PC-3 (cell line): Measurements from ENCODE around the gene MAN2A2. TPM values are rescaled to one million over a fixed set of nuclear protein-coding genes. Genes with fewer than 3 reads are reported as not detected.
A peak's percentile ranks its signal among the peaks of the same experiment; 100 is the strongest.

Source experiments
- ATAC-seq: fragments of 200-7000 bp; cut with Tn5 transposase; 2 replicates; pipeline ENCODE4 v1.9.1; 2020; ENCODE audit warnings: mild to moderate bottlenecking, moderate library complexity
- BruUV-seq: library from RNA; stranded (reverse); fragments of 400-500 nt; replicated peaks from 2 replicates; lab custom pipeline; 2021; lab: Mats Ljungman, UMichigan
- CTCF ChIA-PET: fragments of 300-600 bp; sonication (Branson Sonifier 250); formaldehyde crosslinking; loops from one replicate; lab custom pipeline; 2022; ENCODE audit warnings: antibody characterized with exemption; lab: Charles Lee
- POLR2A ChIA-PET: fragments of 300-600 bp; sonication (Branson Sonifier 250); formaldehyde crosslinking; loops from one replicate; lab custom pipeline; 2022; ENCODE audit warnings: antibody characterized with exemption; ENCODE audit not compliant: unreplicated experiment; lab: Charles Lee
- DNase-seq: peaks from one replicate; pipeline ENCODE4 v3.0.0-alpha.2; 2015
- H2AFZ ChIP-seq: fragments of 300-600 bp; sonication (generic); 2 replicates; pipeline ENCODE4 v1.6.0; 2016; ENCODE audit warnings: antibody characterized with exemption, low read length
- H3F3A ChIP-seq: fragments of 300-600 bp; sonication (generic); one replicate; pipeline ENCODE4 v1.6.0; 2017; ENCODE audit warnings: antibody characterized with exemption, low read length, control low read depth, mild to moderate bottlenecking; ENCODE audit not compliant: unreplicated experiment
- H3K27ac ChIP-seq: fragments of 300-600 bp; sonication (generic); 2 replicates; pipeline ENCODE4 v1.5.1; 2016; ENCODE audit warnings: mild to moderate bottlenecking, low read length
- H3K27me3 ChIP-seq: fragments of 300-600 bp; sonication (generic); 2 replicates; pipeline ENCODE4 v1.6.1; 2016; ENCODE audit warnings: low read length, mixed read lengths
- H3K36me3 ChIP-seq: fragments of 300-600 bp; sonication (generic); 2 replicates; pipeline ENCODE4 v1.6.1; 2016; ENCODE audit warnings: low read depth, mixed run types, low read length, mixed read lengths
- H3K4me1 ChIP-seq: fragments of 300-600 bp; sonication (generic); 2 replicates; pipeline ENCODE4 v1.5.1; 2016; ENCODE audit warnings: low read length; ENCODE audit not compliant: insufficient read depth
- H3K4me2 ChIP-seq: fragments of 300-600 bp; sonication (generic); 2 replicates; pipeline ENCODE4 v1.6.0; 2016; ENCODE audit warnings: low read length
- H3K4me3 ChIP-seq: fragments of 300-600 bp; sonication (generic); 2 replicates; pipeline ENCODE4 v1.5.1; 2016; ENCODE audit warnings: mild to moderate bottlenecking, low read length, mixed read lengths
- H3K79me2 ChIP-seq: fragments of 300-600 bp; sonication (generic); 2 replicates; pipeline ENCODE4 v1.6.1; 2017; ENCODE audit warnings: low read length, mixed read lengths
- H3K9ac ChIP-seq: fragments of 300-600 bp; sonication (generic); 2 replicates; pipeline ENCODE4 v1.6.0; 2016; ENCODE audit warnings: mild to moderate bottlenecking, low read length
- H3K9me2 ChIP-seq: fragments of 300-600 bp; sonication (generic); replicated peaks from 2 replicates; pipeline ENCODE4 v1.6.1; 2016; ENCODE audit warnings: mixed run types, low read length, mixed read lengths
- H3K9me3 ChIP-seq: fragments of 300-600 bp; sonication (generic); 2 replicates; pipeline ENCODE4 v1.6.1; 2016; ENCODE audit warnings: low read length, mixed read lengths
- H4K20me1 ChIP-seq: fragments of 300-600 bp; sonication (generic); 2 replicates; pipeline ENCODE4 v1.6.1; 2016; ENCODE audit warnings: low read length, mixed read lengths
- EZH2 ChIP-seq: fragments of 300-600 bp; sonication (generic); IDR thresholded peaks from one replicate; pipeline ENCODE4 v1.6.1; 2017; ENCODE audit warnings: antibody characterized with exemption, mild to moderate bottlenecking, low read length; ENCODE audit not compliant: unreplicated experiment
- EZH2phosphoT487 ChIP-seq: fragments of 300-600 bp; sonication (generic); IDR thresholded peaks from 2 replicates; pipeline ENCODE4 v1.6.1; 2018; ENCODE audit warnings: mild to moderate bottlenecking, antibody characterized with exemption, low read length, borderline replicate concordance
- intact Hi-C: fragments of 100-400 bp; cut with micrococcal nuclease; formaldehyde crosslinking; loops from 2 replicates; pipeline ENCODE4 v1.9.0; 2023
- total RNA-seq: library from RNA; depleted of rRNA; stranded (reverse); fragments of >200 nt; gene quantifications from 2 replicates; pipeline ENCODE4 v1.2.3, GENCODE V29; 2014
- TF ChIP-seq, protein P1 (sequence below): fragments of 300-600 bp; sonication (generic); conservative IDR thresholded peaks from 2 replicates; pipeline ENCODE4 v1.5.1; 2017; ENCODE audit warnings: antibody characterized with exemption, low read depth, mild to moderate bottlenecking, low read length

The MAN2A2 gene
- total RNA-seq, 1 experiment from 2014 or later = 19.8 TPM

DNA sequence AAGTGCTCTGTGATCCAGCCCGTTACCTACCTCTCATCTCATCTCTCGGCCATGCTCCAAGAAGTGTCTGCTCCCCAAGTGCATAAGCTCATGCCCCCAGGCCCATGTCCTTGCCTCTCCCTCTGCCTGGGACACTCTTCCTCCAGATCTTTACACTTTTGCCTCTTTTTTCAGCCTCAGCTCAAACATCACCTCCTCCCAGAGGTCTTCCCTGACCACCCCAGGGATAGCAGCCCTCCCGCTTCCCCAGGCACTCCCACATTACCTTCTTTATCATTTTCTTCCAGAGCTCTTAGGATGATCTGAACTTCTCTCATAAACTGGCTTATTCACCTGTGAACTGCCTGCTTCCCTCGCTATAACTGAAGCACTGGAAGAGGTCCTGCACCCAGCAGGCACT lies 37.4 kb upstream of the MAN2A2 start:
- intact Hi-C loops = no loop called here
- no peaks in the 10 kb centered on the region for H3K36me3 ChIP-seq
- H3K27me3 ChIP-seq = no peaks in the 10 kb centered on the region
- H3K27ac ChIP-seq = no peak overlapping the region
- no TSS peak for BruUV-seq
- peaks cover 68% of the 10 kb centered on the region for H3K4me1 ChIP-seq
- CTCF ChIA-PET = no interaction called here
- POLR2A ChIA-PET = no interaction called here
- H3K9me2 ChIP-seq = no peaks in the 10 kb centered on the region
- H3F3A ChIP-seq = peaks cover 4% of the 10 kb centered on the region
- H2AFZ ChIP-seq = no peak overlapping the region
- no peak overlapping the region for H3K4me3 ChIP-seq
- DNase-seq = no peak
- no peaks in the 10 kb centered on the region for H3K9me3 ChIP-seq
- TF ChIP-seq, protein P1, sequence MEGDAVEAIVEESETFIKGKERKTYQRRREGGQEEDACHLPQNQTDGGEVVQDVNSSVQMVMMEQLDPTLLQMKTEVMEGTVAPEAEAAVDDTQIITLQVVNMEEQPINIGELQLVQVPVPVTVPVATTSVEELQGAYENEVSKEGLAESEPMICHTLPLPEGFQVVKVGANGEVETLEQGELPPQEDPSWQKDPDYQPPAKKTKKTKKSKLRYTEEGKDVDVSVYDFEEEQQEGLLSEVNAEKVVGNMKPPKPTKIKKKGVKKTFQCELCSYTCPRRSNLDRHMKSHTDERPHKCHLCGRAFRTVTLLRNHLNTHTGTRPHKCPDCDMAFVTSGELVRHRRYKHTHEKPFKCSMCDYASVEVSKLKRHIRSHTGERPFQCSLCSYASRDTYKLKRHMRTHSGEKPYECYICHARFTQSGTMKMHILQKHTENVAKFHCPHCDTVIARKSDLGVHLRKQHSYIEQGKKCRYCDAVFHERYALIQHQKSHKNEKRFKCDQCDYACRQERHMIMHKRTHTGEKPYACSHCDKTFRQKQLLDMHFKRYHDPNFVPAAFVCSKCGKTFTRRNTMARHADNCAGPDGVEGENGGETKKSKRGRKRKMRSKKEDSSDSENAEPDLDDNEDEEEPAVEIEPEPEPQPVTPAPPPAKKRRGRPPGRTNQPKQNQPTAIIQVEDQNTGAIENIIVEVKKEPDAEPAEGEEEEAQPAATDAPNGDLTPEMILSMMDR = no peak
- TF ChIP-seq EZH2 = no peak
- TF ChIP-seq EZH2phosphoT487 = no peak
- ATAC-seq = no peak
- H3K79me2 ChIP-seq = peaks cover 7% of the 10 kb centered on the region
- no peaks in the 10 kb centered on the region for H4K20me1 ChIP-seq
- H3K4me2 ChIP-seq = no peak overlapping the region
- no peak overlapping the region for H3K9ac ChIP-seq

DNA sequence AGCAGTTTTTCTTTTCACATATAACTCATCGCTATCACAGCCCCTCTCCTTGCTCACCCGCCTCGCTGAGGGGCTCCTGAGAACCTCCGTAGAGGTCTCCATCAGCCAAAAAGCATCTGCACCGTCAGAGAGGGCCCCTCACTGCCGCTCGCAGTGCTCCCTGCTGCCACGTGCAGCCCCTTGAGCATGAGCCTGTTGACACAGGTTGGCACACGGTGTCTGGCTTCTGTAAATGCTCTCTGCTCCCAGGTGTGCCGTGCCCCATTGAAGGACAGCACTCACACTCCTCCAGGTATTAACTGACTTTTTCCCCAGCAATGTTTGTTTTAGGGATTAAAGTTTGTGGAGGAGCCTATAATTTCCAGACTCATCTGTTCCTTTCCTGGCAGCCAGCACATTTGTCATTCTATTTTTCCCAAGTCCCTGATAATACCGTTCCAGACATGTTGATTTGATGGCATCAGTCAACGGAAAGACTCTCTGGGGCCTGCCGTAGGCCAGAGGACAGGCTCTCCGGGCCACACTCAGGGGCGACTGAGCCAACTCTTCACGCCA lies 36.9 kb upstream of the MAN2A2 start:
- no peaks in the 10 kb centered on the region for H3K27me3 ChIP-seq
- peaks cover 4% of the 10 kb centered on the region for H3F3A ChIP-seq
- no peak for DNase-seq
- TF ChIP-seq, protein P1 = no peak
- TF ChIP-seq EZH2phosphoT487 (no peak), EZH2 (no peak)
- peaks cover 65% of the 10 kb centered on the region for H3K4me1 ChIP-seq
- ChIA-PET CTCF (no interaction called here), POLR2A (no interaction called here)
- H3K9me3 ChIP-seq = no peaks in the 10 kb centered on the region
- H3K36me3 ChIP-seq = no peaks in the 10 kb centered on the region
- H3K79me2 ChIP-seq = peaks cover 11% of the 10 kb centered on the region
- no TSS peak for BruUV-seq
- H2AFZ ChIP-seq = 0 out of 2 replicates have a peak overlapping the region, but pooled peaks have one; percentile 11
- no peak overlapping the region for H3K4me2 ChIP-seq
- intact Hi-C loops = no loop called here
- H3K4me3 ChIP-seq = no peak overlapping the region
- no peak overlapping the region for H3K9ac ChIP-seq
- ATAC-seq = no peak
- no peaks in the 10 kb centered on the region for H4K20me1 ChIP-seq
- no peak overlapping the region for H3K27ac ChIP-seq
- no peaks in the 10 kb centered on the region for H3K9me2 ChIP-seq

DNA sequence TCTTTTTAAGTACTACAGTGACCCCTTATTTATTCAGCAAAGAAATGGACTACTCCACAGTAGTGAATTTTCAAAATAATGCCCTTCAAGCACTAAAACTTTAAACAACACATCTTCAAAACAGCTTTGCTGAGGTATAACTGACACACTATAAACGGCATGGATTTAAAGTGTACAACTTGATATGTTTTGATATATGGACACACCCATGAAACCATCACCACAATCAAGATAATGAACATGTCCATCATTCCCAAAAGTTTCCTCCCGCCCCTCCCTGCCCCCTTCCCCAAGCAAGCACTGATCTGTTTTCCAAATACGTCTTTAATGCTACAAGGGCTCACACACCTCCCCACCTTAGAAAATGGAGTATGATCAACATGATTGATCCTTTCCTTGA lies 36.3 kb upstream of the MAN2A2 start:
- intact Hi-C loops = no loop called here
- Histone ChIP-seq H2AFZ (0 out of 2 replicates have a peak overlapping the region, but pooled peaks have one; percentile 11), H3K9ac (no peak overlapping the region), H3K4me2 (no peak overlapping the region), H3K4me1 (peaks cover 62% of the 10 kb centered on the region), H4K20me1 (no peaks in the 10 kb centered on the region), H3K27me3 (no peaks in the 10 kb centered on the region), H3K9me3 (no peaks in the 10 kb centered on the region), H3K27ac (no peak overlapping the region), H3K36me3 (no peaks in the 10 kb centered on the region), H3K4me3 (no peak overlapping the region), H3F3A (peaks cover 4% of the 10 kb centered on the region), H3K79me2 (peaks cover 12% of the 10 kb centered on the region), H3K9me2 (no peaks in the 10 kb centered on the region)
- no peak for ATAC-seq
- BruUV-seq = no TSS peak
- CTCF ChIA-PET = no interaction called here
- no peak for DNase-seq
- POLR2A ChIA-PET = no interaction called here
- no peak for TF ChIP-seq EZH2phosphoT487
- no peak for TF ChIP-seq EZH2
- TF ChIP-seq, protein P1 = no peak
